ENCODE measurements around the gene PIEZO1.

Gene PIEZO1

DNA sequence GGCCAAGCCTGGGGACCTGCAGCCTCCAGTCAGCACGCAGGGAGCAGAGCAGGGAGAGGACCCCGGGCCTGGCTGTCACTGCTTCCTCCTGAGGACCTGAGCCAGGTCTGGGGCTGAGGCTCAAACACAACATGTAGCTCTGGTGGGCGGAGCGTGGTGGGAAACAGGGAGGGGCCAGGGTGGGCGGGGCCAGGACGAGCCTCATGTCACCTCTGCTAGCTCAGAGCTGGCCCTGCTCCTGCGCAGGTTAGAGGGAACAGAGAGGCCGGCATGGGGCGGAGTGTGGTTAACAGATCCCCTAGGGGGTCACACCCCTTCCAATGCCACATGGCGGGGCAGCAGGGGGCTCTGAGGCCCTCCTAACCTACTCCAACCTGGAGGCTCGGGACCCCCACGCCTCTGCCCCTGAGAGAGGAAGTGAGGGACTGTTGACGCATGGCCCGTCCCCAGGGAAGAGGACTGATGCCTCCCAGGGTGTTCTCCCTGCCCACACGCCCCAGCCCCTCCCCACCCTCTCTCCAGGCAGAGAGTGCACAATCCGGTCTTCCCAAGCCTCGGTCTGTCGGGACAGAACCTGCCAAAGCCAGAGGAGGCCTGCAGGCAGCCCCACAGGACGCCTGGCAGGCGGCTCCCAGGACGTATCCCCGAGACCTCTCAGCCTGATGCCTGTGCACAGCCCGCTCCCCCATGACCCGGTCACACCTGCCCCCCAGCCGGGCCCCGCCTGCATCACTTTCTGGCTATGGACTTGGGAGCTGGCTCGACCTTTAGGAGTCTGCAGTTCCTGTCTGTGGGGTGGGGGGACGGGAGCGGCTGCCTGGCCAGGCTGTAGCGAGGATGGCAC, 15.2 kb downstream of the PIEZO1 start:
- no peak for DNase-seq (ENCODE audit: low read depth)

DNA sequence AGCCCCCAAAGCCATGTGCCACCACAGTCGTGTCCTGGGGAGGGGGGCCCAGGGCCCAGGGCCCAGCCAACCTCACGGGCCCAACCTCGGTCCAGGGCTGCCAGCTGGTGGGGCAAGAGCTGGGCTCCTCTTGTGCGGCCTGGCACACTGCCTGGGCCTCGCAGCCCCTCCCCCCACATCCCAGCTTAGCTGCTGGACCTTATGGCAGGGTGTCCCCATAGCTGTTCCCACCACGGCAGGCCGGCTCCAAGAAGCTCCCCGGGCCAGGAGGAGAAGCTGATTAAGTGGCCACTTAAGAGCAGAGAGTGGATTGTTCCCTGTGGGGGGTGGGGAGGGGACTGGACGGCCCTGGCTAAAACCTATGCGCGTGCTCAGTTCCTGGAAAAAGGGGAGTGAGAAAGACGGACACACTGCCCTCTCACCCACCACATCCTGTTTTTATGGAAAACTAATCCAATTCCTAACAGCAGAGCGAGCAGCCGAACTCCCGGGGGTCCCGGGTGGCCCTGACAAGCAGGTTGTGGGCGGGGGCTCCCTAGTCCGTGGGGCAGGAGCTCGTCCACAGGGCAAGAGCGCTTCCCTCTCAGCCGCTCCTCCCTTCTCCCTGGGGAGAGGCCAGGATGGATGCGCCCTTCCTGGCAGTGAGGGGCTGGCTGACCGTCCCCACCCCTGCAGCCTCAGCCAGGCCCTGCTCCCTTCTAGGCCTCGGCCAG, 16.8 kb downstream of the PIEZO1 start:
- no peak for DNase-seq (ENCODE audit: low read depth)

- no peak for DNase-seq (ENCODE audit: low read depth)
These were observed 17.4 kb downstream of the PIEZO1 start for GRCh38 chr16:88767546-88768070.

GRCh38 chr16:88766975-88767374, 18.0 kb downstream of the PIEZO1 start:
- no peak for DNase-seq (ENCODE audit: low read depth)

- DNase-seq (ENCODE audit: low read depth), result no peak
These were observed 20.1 kb downstream of the PIEZO1 start for GRCh38 chr16:88764913-88765349.

DNA sequence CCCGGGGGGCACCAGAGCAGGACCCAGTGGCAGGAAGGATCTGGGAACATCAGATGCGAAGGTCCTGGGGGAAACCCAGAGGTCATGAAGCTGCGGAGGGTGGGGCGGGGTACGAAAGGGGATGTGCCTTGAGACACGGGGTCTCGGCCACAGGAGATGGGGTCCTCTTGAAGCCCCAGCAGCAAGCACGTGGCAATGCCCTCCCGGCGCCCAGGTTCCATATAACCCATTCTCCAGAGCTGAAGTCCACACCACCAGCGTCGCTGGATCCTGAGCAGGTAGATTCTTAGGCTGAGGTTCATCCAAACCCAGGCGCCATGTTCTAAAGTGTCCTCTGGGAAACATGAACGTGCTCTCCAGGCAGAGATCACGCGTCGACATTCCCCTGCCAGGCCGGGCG, 20.9 kb downstream of the PIEZO1 start:
- DNase-seq (ENCODE audit: low read depth), result no peak

DNA sequence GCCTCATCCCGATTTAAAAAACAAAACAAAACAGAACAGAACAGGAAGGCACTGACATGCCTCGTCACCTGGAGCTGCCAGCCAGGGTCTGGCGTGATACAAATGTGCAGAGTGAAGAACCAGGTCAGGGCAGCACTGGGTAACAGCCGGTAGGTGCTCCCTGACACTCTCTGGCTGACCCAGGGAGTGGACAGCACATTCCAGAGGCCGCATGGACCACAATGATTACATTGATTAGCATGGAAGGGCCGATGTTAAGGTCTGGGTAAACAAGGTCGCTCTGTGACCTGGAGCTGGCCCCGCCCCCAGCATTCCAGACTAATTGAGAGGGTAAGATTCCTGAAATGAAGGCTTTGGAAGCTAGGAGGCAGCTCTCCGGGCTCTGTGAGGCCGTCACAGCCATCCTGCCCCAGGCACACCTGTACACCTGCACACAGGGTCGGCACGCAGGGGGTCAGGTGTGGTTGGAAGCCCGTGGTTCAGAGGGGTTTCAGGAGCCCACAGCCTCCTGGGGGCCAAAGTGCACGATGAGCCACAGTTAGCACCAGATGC, 21.4 kb downstream of the PIEZO1 start:
- no peak for DNase-seq (ENCODE audit: low read depth)

GRCh38 chr16:88762941-88763340, 22.1 kb downstream of the PIEZO1 start:
- no peak for DNase-seq (ENCODE audit: low read depth)

- DNase-seq (ENCODE audit: low read depth), result no peak
These were observed 22.7 kb downstream of the PIEZO1 start for GRCh38 chr16:88762258-88762870.

- no peak for DNase-seq (ENCODE audit: low read depth)
These were observed 23.2 kb downstream of the PIEZO1 start for GRCh38 chr16:88761830-88762229.

DNA sequence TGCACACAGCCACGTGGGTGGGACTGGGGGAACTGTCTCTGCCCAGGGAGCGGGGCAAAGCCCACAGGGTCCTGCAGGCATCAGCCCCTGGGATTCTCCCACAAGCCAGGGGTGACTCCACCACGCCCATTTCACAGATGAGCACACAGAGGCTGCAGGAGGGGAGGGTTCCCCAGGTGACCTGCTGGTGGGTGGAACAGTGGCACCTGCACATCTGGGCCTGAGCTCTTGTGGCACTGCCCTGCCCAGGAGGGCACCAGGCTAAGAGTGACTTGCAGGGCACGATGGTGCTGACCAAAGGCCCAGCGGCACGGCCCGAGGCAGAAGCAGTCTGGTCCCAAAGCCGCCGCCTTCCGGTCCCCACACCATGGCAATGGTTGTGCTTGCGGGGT, 23.9 kb downstream of the PIEZO1 start:
- DNase-seq (ENCODE audit: low read depth), result no peak

DNA sequence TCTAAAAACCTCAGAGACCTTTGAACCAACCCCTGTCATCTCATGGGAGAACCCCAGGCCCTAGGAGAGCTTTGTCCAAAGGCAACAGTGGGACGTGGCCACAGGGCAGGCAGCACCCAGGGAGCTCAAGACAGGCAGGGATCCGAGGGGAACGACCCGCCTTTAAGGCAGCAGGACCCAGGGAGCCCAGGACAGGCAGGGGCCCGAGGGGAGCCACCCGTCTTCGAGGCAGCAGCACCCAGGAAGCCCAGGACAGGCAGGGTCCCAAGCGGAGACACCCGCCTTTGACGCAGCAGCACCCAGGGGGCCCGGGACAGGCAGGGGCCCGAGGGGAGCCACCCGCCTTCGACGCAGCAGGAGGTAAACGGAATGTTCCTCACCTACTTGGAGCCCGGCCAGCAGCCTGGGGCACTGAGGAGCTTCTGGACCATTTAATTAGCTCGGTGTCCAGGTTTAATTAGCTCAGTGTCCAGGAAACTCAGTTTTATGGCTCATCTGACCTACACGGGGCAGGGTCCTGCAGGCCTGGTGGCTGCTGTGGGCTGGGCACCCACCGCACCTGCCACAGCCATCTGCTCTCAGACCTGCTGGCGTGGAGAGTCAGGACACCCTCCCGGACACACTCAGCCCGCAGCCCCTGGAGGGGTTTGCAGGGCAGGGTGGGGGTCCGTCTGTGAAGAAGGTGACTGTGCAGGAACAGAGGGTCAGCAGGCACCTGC, 24.4 kb downstream of the PIEZO1 start:
- DNase-seq (ENCODE audit: low read depth), result no peak

DNA sequence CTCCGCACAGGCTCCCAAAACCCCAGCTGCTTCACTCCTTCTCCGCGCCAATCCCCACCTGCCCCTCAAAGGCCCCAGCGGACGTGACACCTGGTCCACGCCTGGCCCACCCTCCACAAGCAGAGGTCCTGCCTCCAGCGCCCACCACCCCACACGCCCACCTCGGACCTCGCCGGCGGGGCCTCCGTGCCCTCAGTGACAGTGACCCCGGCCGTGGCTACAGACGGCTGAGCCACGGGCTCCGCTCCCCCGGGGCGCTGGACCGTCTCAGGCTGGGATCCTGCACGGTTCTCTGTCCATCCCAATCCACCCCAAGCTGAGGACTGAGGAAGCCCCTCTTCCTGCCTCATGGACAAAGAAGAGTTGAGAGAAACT, 25.1 kb downstream of the PIEZO1 start:
- DNase-seq (ENCODE audit: low read depth), result no peak

GRCh38 chr16:88759245-88759975, 25.6 kb downstream of the PIEZO1 start:
- DNase-seq (ENCODE audit: low read depth), result no peak

GRCh38 chr16:88758944-88759244, 26.1 kb downstream of the PIEZO1 start:
- no peak for DNase-seq (ENCODE audit: low read depth)

- no peak for DNase-seq (ENCODE audit: low read depth)
These were observed 26.6 kb downstream of the PIEZO1 start for GRCh38 chr16:88758227-88758943.

- no peak for DNase-seq (ENCODE audit: low read depth)
These were observed 29.1 kb downstream of the PIEZO1 start for GRCh38 chr16:88755745-88756443.

- DNase-seq (ENCODE audit: low read depth), result no peak
These were observed 29.9 kb downstream of the PIEZO1 start for GRCh38 chr16:88754912-88755744.
